ENCODE data around the gene CCL26.

GRCh38 chr7:75757860-75758259 lies 14.2 kb downstream of the CCL26 start:
- no peak for TF ChIP-seq CTCF (IDR thresholded peaks at IDR 0.05)
- no peak for TF ChIP-seq POLR2A (IDR thresholded peaks at IDR 0.05; ENCODE audit: low read depth)
